ENCODE results near the gene STK38. TPM values are rescaled to one million over a fixed set of nuclear protein-coding genes. Genes with fewer than 3 reads are reported as not detected.

Gene STK38
- total RNA-seq, 4 donors from 2014 or later, result 20.5 to 51.0 (median 40.6) TPM

- Histone ChIP-seq H3K36me3 (no peaks in the 10 kb centered on the region), H3K9me3 (no peaks in the 10 kb centered on the region), H3K27ac (no peak overlapping the region), H3K4me1 (no peaks in the 10 kb centered on the region), H3K4me3 (no peak overlapping the region), H3K27me3 (no peaks in the 10 kb centered on the region)
- ATAC-seq, result no peak
- 79 to 83% methylated on average over 7 of the region's 8 CpGs for WGBS, 2 donors (ENCODE audit: low coverage in 1 of 2)
- TF ChIP-seq CTCF (IDR thresholded peaks at IDR 0.05) (no peak), EP300 (IDR thresholded peaks at IDR 0.05) (no peak), POLR2AphosphoS5 (IDR thresholded peaks at IDR 0.05) (no peak), POLR2A (IDR thresholded peaks at IDR 0.05) (no peak)
These were observed 19.2 kb upstream of the STK38 start for GRCh38 chr6:36566418-36566905.

GRCh38 chr6:36563928-36564284 is 16.6 kb upstream of the STK38 start:
- Histone ChIP-seq H3K4me3 (no peak overlapping the region), H3K27ac (no peak overlapping the region), H3K36me3 (no peaks in the 10 kb centered on the region), H3K9me3 (no peaks in the 10 kb centered on the region), H3K4me1 (no peaks in the 10 kb centered on the region), H3K27me3 (no peaks in the 10 kb centered on the region)
- no peak for ATAC-seq
- 87% methylated on average over 2 of the region's 4 CpGs; no CpG with 5 or more reads in 1 of the 2 donors for WGBS, 2 donors (ENCODE audit: low coverage in 1 of 2)
- TF ChIP-seq CTCF (IDR thresholded peaks at IDR 0.05) (no peak), EP300 (IDR thresholded peaks at IDR 0.05) (no peak), POLR2A (IDR thresholded peaks at IDR 0.05) (no peak), POLR2AphosphoS5 (IDR thresholded peaks at IDR 0.05) (no peak)

- ATAC-seq, result no peak
- Histone ChIP-seq H3K36me3 (no peaks in the 10 kb centered on the region), H3K4me3 (no peak overlapping the region), H3K9me3 (no peaks in the 10 kb centered on the region), H3K4me1 (no peaks in the 10 kb centered on the region), H3K27me3 (no peaks in the 10 kb centered on the region), H3K27ac (no peak overlapping the region)
- 56 to 68% methylated on average over 3 of the region's 3 CpGs for WGBS, 2 donors (ENCODE audit: low coverage in 1 of 2)
- no peak for TF ChIP-seq CTCF (IDR thresholded peaks at IDR 0.05)
- TF ChIP-seq POLR2A (IDR thresholded peaks at IDR 0.05), result no peak
- TF ChIP-seq EP300 (IDR thresholded peaks at IDR 0.05), result no peak
- TF ChIP-seq POLR2AphosphoS5 (IDR thresholded peaks at IDR 0.05), result no peak
These were observed 16.1 kb upstream of the STK38 start for GRCh38 chr6:36563237-36563927.

- no peaks in the 10 kb centered on the region for H3K36me3 ChIP-seq
- 90 to 100% methylated on average over 2 to 4 of the region's 4 CpGs for whole genome bisulfite sequencing, 2 donors (ENCODE audit: low coverage in 1 of 2)
- TF ChIP-seq EP300 (IDR thresholded peaks at IDR 0.05) (no peak), POLR2A (IDR thresholded peaks at IDR 0.05) (no peak)
- ATAC-seq, result no peak
- H3K4me1 ChIP-seq, result no peaks in the 10 kb centered on the region
- H3K9me3 ChIP-seq, result no peaks in the 10 kb centered on the region
- H3K27ac ChIP-seq, result no peak overlapping the region
- H3K27me3 ChIP-seq, result no peaks in the 10 kb centered on the region
- no peak overlapping the region for H3K4me3 ChIP-seq
These were observed 13.5 kb upstream of the STK38 start for GRCh38 chr6:36560822-36561221.

- no peaks in the 10 kb centered on the region for H3K36me3 ChIP-seq
- H3K4me1 ChIP-seq, result peaks cover 0 to 15% (median 0%) of the 10 kb centered on the region in 3 donors
- no peak overlapping the region for H3K27ac ChIP-seq
- 64 to 66% methylated on average over 7 of the region's 7 CpGs for WGBS, 2 donors (ENCODE audit: low coverage in 1 of 2)
- no peak for ATAC-seq
- H3K9me3 ChIP-seq, result no peaks in the 10 kb centered on the region
- H3K4me3 ChIP-seq, result no peak overlapping the region
- H3K27me3 ChIP-seq, result no peaks in the 10 kb centered on the region
- TF ChIP-seq EP300 (IDR thresholded peaks at IDR 0.05) (no peak), POLR2AphosphoS5 (IDR thresholded peaks at IDR 0.05) (no peak), POLR2A (IDR thresholded peaks at IDR 0.05) (no peak), CTCF (IDR thresholded peaks at IDR 0.05) (no peak)
These were observed 11.9 kb upstream of the STK38 start for GRCh38 chr6:36559011-36559793.

Measured in gastroesophageal sphincter (tissue), 4 donors.